Astrocyte of the spinal cord (primary cell): Measurements from ENCODE around the gene CASP4.

Experiments used
- DNase-seq: peaks from one replicate; pipeline ENCODE4 v3.0.0; 2011; ENCODE audit warnings: low read depth, low spot score
- H3K4me3 ChIP-seq: 2 replicates; pipeline ENCODE4 v1.5.1; 2011; ENCODE audit warnings: low read depth, mild to moderate bottlenecking, low read length, moderate library complexity
- CTCF ChIP-seq: IDR thresholded peaks from 2 replicates; pipeline ENCODE4 v1.5.1; 2012; ENCODE audit warnings: low read depth, mild to moderate bottlenecking, low read length, inconsistent platforms
- in situ Hi-C: cut with HindIII; loops from 2 replicates; pipeline ENCODE4 v1.10.0; 2017; ENCODE audit warnings: low sequenced_read_pairs

The CASP4 gene

GRCh38 chr11:104928811-104929210 is 39.6 kb downstream of the CASP4 start:
- DNase-seq = no peak
- in situ Hi-C loops = no loop called here
- TF ChIP-seq CTCF = no peak
- H3K4me3 ChIP-seq = no peak overlapping the region

- TF ChIP-seq CTCF = no peak
- in situ Hi-C loops = no loop called here
- no peak overlapping the region for H3K4me3 ChIP-seq
- no peak for DNase-seq
Observed at GRCh38 chr11:104926771-104927611, 41.4 kb downstream of the CASP4 start.

GRCh38 chr11:104925850-104926249 is 42.5 kb downstream of the CASP4 start:
- H3K4me3 ChIP-seq = no peak overlapping the region
- in situ Hi-C loops = no loop called here
- no peak for TF ChIP-seq CTCF

GRCh38 chr11:104918113-104918824 is 50.1 kb downstream of the CASP4 start:
- H3K4me3 ChIP-seq = peak overlapping the region; percentile 15
- TF ChIP-seq CTCF = no peak
- in situ Hi-C loops = no loop called here
- peak; percentile 77 for DNase-seq

More at GRCh38 chr11:104925850-104926249, 42.5 kb downstream of the CASP4 start:
- DNase-seq = no peak

GRCh38 chr11:104917271-104918112 is 50.9 kb downstream of the CASP4 start:
- H3K4me3 ChIP-seq = peak overlapping the region; percentile 15
- TF ChIP-seq CTCF = no peak
- no peak for DNase-seq
- in situ Hi-C loops = no loop called here

GRCh38 chr11:104916442-104916841 is 51.9 kb downstream of the CASP4 start:
- in situ Hi-C loops = no loop called here
- H3K4me3 ChIP-seq = no peak overlapping the region
- no peak for TF ChIP-seq CTCF
- DNase-seq = no peak
